ENCODE measurements around the gene TBC1D3B.

TBC1D3B gene

DNA sequence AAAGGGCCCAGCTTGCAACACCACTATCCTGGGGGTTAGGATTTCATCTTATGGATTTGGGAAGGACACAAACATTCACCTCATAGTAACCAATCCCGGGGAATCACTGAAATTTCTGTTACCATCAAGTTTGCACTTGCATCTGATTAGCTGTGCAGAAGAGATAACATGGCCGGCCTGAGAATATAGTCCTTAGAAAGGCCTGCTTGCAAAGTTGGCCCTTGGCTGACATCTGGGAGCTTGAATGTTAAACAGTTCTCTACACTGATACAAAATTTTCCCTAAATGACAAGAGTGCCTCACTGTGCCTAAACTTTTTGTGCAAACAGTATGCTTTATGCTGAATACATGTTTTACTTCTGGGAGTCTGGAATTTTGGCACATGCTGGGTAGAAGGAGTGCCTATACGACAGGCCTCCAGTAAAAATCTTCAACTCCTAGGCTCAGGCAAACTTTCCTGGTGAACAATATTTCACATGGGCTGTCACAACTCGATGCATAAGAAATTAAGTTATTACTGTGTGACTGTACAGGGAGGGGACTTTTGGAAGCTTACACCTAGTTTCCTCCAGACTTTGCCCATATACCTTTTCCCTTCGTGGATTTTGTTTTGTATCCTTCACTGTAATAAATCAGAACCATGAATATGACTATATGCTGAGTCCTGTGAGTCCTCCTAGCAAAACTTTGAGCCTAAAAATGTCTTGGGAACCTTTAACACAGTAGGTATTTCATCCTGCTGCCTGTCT, 31.3 kb downstream of the TBC1D3B start:
- no peak overlapping the region for H3K4me3 ChIP-seq (ENCODE audit: low read depth in 1 of 2, low read length in 2 of 2)
- H3K27ac ChIP-seq (ENCODE audit: low read length) = no peak overlapping the region
- H3K9me3 ChIP-seq (ENCODE audit: insufficient read depth, low read length, severe bottlenecking) = no peaks in the 10 kb centered on the region
- no peak overlapping the region for H3K4me2 ChIP-seq (ENCODE audit: insufficient read depth, low read length)
- ATAC-seq (ENCODE audit: insufficient read depth, low read depth) (no peak), DNase-seq (no peak)
- H3K27me3 ChIP-seq (ENCODE audit: insufficient read depth, low read length, poor library complexity) = no peaks in the 10 kb centered on the region
- TF ChIP-seq EZH2 (IDR thresholded peaks at IDR 0.05; ENCODE audit: borderline replicate concordance, low read depth, low read length, severe bottlenecking) (no peak), CTCF (IDR thresholded peaks at IDR 0.05; ENCODE audit: borderline replicate concordance, extremely low read depth, low read length, poor library complexity, severe bottlenecking) (no peak)
- H3K9ac ChIP-seq (ENCODE audit: low read depth, low read length) = no peak overlapping the region
- no peak overlapping the region for H2AFZ ChIP-seq (ENCODE audit: low read depth, low read length)
- H3K79me2 ChIP-seq (ENCODE audit: insufficient read depth, low read length) = no peaks in the 10 kb centered on the region
- no peaks in the 10 kb centered on the region for H3K36me3 ChIP-seq (ENCODE audit: insufficient read depth, low read length)
- H3K4me1 ChIP-seq (ENCODE audit: insufficient read depth, low read length) = peaks cover 5% of the 10 kb centered on the region; the same call in 1 of the 2 replicates
- no peaks in the 10 kb centered on the region for H4K20me1 ChIP-seq (ENCODE audit: insufficient read depth, low read length)

GRCh38 chr17:36144014-36144413, 32.4 kb downstream of the TBC1D3B start:
- H3K9ac ChIP-seq (ENCODE audit: low read depth, low read length) = no peak overlapping the region
- no peak overlapping the region for H3K27ac ChIP-seq (ENCODE audit: low read length)
- no peak overlapping the region for H2AFZ ChIP-seq (ENCODE audit: low read depth, low read length)
- no peaks in the 10 kb centered on the region for H3K27me3 ChIP-seq (ENCODE audit: insufficient read depth, low read length, poor library complexity)
- peaks cover 3% of the 10 kb centered on the region; the same call in 1 of the 2 replicates for H3K4me1 ChIP-seq (ENCODE audit: insufficient read depth, low read length)
- H3K9me3 ChIP-seq (ENCODE audit: insufficient read depth, low read length, severe bottlenecking) = no peaks in the 10 kb centered on the region
- DNase-seq = no peak
- H4K20me1 ChIP-seq (ENCODE audit: insufficient read depth, low read length) = no peaks in the 10 kb centered on the region
- no peaks in the 10 kb centered on the region for H3K36me3 ChIP-seq (ENCODE audit: insufficient read depth, low read length)
- no peak overlapping the region for H3K4me3 ChIP-seq (ENCODE audit: low read depth in 1 of 2, low read length in 2 of 2)
- ATAC-seq (ENCODE audit: insufficient read depth, low read depth) = no peak
- H3K4me2 ChIP-seq (ENCODE audit: insufficient read depth, low read length) = no peak overlapping the region
- no peaks in the 10 kb centered on the region for H3K79me2 ChIP-seq (ENCODE audit: insufficient read depth, low read length)
- TF ChIP-seq EZH2 (IDR thresholded peaks at IDR 0.05; ENCODE audit: borderline replicate concordance, low read depth, low read length, severe bottlenecking) (no peak), CTCF (IDR thresholded peaks at IDR 0.05; ENCODE audit: borderline replicate concordance, extremely low read depth, low read length, poor library complexity, severe bottlenecking) (no peak)

GRCh38 chr17:36142806-36143205, 33.6 kb downstream of the TBC1D3B start:
- DNase-seq (no peak), ATAC-seq (ENCODE audit: insufficient read depth, low read depth) (no peak)
- no peaks in the 10 kb centered on the region for H3K79me2 ChIP-seq (ENCODE audit: insufficient read depth, low read length)
- H3K36me3 ChIP-seq (ENCODE audit: insufficient read depth, low read length) = no peaks in the 10 kb centered on the region
- H3K4me1 ChIP-seq (ENCODE audit: insufficient read depth, low read length) = no peaks in the 10 kb centered on the region
- H3K9ac ChIP-seq (ENCODE audit: low read depth, low read length) = no peak overlapping the region
- H2AFZ ChIP-seq (ENCODE audit: low read depth, low read length) = no peak overlapping the region
- H3K4me3 ChIP-seq (ENCODE audit: low read depth in 1 of 2, low read length in 2 of 2) = no peak overlapping the region
- H3K27me3 ChIP-seq (ENCODE audit: insufficient read depth, low read length, poor library complexity) = no peaks in the 10 kb centered on the region
- no peaks in the 10 kb centered on the region for H4K20me1 ChIP-seq (ENCODE audit: insufficient read depth, low read length)
- no peak for TF ChIP-seq EZH2 (IDR thresholded peaks at IDR 0.05; ENCODE audit: borderline replicate concordance, low read depth, low read length, severe bottlenecking)
- no peaks in the 10 kb centered on the region for H3K9me3 ChIP-seq (ENCODE audit: insufficient read depth, low read length, severe bottlenecking)
- H3K27ac ChIP-seq (ENCODE audit: low read length) = no peak overlapping the region
- no peak overlapping the region for H3K4me2 ChIP-seq (ENCODE audit: insufficient read depth, low read length)

DNA sequence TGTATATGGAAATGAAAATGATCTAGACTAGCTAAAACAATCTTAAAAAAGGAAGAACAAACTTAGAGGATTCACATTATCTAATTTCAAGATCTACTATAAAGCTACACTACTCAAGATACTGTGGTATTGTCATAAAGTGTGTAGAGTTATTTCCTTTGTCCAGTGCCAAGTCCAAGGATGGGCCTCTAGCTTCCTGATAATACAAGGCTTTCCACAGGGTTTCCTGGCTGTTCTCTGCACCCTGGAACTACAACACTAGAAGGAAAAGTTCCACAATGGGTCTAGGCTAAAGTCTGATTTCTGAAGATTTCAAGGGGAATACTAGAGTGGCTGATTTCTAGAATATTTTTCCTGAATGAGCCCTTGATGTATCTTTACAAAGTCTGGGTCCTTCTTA, 34.2 kb downstream of the TBC1D3B start:
- Histone ChIP-seq H3K4me1 (ENCODE audit: insufficient read depth, low read length) (no peaks in the 10 kb centered on the region), H3K79me2 (ENCODE audit: insufficient read depth, low read length) (no peaks in the 10 kb centered on the region), H3K27ac (ENCODE audit: low read length) (no peak overlapping the region), H3K4me3 (ENCODE audit: low read depth in 1 of 2, low read length in 2 of 2) (no peak overlapping the region), H3K36me3 (ENCODE audit: insufficient read depth, low read length) (no peaks in the 10 kb centered on the region), H3K9ac (ENCODE audit: low read depth, low read length) (no peak overlapping the region), H3K27me3 (ENCODE audit: insufficient read depth, low read length, poor library complexity) (no peaks in the 10 kb centered on the region), H2AFZ (ENCODE audit: low read depth, low read length) (no peak overlapping the region), H4K20me1 (ENCODE audit: insufficient read depth, low read length) (no peaks in the 10 kb centered on the region), H3K9me3 (ENCODE audit: insufficient read depth, low read length, severe bottlenecking) (no peaks in the 10 kb centered on the region), H3K4me2 (ENCODE audit: insufficient read depth, low read length) (no peak overlapping the region)
- DNase-seq = no peak
- TF ChIP-seq EZH2 (IDR thresholded peaks at IDR 0.05; ENCODE audit: borderline replicate concordance, low read depth, low read length, severe bottlenecking) = no peak
- no peak for TF ChIP-seq CTCF (IDR thresholded peaks at IDR 0.05; ENCODE audit: borderline replicate concordance, extremely low read depth, low read length, poor library complexity, severe bottlenecking)
- no peak for ATAC-seq (ENCODE audit: insufficient read depth, low read depth)

Data from DND-41 (cell line).